CD4-positive, alpha-beta T cell treated with Interferon alpha-2 for 1 hour (primary cell): ENCODE results near the gene EAPP.
"Not testable (repeated sequence)": the region's sequence is repeated elsewhere in the genome, so short reads cannot be mapped to it uniquely, and the experiment has no call there.

ENCODE experiments used
- DNase-seq, 2 donors: peaks; one replicate each; pipeline ENCODE4 v3.0.0-alpha.2; 2020 to 2022

Gene EAPP

DNA sequence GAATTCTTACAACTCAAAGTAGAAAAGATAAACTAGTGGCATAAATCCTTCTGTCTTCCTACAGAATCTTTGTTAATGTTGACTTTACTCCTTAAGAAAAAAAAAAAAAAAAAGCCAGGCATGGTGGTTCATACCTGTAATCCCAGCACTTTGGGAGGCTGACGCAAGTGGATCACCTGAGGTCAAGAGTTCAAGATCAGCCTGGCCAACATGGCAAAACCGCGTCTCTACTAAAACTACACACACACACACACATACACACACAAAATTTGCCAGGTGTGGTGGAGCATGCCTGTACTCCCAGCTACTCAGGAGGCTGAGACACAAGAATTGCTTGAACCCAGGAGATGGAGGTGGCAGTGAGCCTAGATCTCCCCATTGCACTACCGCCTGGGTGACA lies 59.8 kb downstream of the EAPP start:
- no peak for DNase-seq

DNA sequence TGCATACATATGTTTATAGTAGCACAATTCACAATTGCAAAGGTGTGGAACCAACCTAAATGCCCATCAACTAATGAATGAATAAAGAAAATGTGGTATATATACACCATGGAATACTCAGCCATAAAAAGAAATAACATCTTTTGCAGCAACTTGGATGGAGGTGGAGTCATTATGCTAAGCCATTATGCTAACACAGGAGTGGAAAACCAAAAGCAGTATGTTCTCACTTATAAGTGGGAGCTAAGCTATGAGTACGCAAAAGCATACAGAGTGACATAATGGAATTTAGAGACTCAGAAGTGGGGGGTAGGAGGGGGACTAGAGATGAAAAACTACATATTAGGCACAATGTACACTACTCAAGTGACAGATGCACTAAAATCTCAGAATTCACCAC lies 61.2 kb downstream of the EAPP start:
- no peak for DNase-seq

DNA sequence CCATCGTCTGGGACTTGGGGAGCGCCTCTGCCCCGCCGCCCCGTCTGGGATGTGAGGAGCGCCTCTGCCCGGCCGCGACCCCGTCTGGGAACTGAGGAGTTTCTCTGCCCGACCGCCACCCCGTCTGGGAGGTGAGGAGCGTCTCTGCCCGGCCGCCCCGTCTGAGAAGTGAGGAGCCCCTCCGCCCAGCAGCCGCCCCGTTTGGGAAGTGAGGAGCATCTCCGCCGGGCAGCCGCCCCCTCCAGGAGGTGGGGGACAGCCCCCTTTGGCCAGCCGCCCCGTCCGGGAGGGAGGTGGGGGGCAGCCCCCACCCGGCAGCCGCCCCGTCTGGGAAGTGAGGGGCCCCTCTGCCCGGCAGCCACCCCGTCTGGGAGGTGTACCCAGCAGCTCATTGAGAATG lies 63.5 kb downstream of the EAPP start:
- DNase-seq, result not testable (repeated sequence)

DNA sequence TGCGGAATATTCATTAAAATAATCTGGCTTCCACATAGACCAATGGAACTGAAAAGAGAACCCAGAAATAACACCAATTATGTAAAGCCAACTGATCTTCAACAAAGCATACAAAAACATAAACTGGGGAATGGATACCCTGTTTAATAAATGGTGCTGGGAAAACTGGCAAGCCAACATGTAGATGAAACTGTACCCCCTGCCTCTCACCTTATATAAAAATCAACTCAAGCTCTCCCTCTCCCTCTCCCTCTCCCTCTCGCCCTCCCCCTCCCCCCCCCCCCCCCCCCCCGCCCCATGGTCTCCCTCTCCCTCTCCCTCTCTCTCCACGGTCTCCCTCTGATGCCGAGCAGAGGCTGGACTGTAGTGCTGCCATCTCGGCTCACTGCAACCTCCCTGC lies 64.3 kb downstream of the EAPP start:
- no peak for DNase-seq

DNA sequence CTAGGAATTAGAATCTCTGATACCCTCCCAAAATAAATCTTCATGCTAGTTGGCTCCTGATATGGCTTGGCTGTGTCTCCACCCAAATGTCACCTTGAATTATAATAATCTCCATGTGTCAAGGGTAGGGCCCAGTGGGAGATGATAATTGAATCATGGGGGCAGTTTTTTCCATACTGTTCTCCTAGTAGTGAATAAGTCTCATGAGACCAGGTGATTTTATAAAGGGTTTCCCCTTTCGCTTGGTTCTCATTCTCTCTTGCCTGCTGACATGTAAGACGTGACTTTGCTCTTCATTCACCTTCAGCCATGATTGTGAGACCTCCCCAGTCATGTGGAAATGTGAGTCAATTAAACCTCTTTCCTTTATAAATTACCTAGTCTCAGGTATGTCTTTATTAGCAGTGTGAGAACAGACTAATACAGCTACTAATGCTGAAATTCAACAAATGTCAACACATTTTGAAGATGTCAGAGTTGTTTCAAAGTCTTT lies 65.3 kb downstream of the EAPP start:
- DNase-seq, result no peak

DNA sequence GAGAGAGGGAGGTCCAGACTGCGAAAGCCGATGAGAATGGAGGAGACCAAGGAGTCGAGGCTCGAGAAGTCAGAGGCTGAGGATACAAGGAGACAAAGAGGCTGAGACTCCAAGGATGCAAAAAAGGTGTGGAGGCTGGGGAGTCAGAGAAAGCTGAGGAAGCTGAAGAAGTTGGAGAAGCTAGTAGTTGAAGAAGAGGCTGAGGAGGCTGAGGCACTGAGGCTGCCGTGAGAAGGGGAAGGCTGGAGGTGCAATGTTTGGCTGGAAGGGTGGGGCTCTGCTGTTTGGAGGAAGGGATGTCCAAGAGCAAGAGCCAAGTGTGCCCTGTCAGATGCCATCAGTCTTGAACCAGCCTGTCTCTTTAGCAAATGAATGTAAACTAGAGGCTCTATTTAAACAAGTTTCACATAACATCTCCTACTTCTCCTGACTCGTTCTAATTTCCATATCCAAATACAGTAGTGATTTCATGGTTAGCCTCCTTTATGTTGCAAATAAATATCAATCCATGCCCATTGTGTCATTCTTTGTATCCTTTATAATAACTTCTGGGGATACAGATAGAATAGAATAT lies 66.7 kb downstream of the EAPP start:
- no peak for DNase-seq

DNA sequence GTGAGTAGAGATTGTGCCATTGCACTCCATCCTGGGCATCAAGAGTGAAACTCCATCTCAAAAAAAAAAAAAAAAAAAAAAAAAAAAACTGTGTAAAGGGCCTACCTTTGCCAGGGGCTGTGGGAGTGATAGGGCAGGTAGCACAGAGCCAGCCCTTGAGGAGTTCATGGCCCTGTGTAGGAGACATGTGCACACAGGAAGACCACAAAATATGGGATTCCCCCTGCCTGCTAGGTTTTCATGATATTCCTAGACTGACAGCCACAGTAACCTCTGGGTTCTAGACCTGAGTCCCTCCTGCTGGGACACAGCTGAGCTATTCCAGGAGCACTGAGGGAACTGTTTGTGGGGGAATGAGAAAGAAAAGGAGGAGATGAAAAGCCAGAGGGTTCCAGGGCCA lies 69.2 kb downstream of the EAPP start:
- no peak for DNase-seq

DNA sequence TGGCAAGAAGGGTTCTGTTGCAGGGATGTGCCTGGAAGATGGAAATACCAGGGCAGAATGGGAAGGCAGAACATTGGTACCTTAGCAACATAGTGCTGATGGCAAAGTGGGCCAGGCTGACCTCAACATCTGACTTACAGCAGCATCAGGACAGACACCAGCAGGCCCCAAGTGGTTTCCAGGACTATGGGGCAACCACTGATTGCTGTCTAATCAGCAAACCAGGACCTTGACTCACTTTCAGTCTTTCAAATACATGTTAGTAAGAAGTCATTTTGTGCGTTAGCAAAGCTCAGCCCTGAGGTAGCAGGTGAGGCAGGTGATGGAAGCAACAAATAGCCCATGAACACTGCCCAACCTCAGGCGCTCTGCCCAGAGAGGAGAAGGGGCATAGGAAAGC lies 72.8 kb downstream of the EAPP start:
- no peak for DNase-seq
